Activated CD8-positive, alpha-beta T cell treated with anti-CD3 and anti-CD28 coated beads for 36 hours (primary cell): ENCODE measurements around the gene HSPB6. TPM values are rescaled to one million over a fixed set of nuclear protein-coding genes. Genes with fewer than 3 reads are reported as not detected.
"Not testable (repeated sequence)": the region's sequence is repeated elsewhere in the genome, so short reads cannot be mapped to it uniquely, and the experiment has no call there.

ENCODE experiments used
- ATAC-seq: fragments of 200-7000 bp; cut with Tn5 transposase; one replicate; pipeline ENCODE4 v1.10.0; 2021; ENCODE audit warnings: mild to moderate bottlenecking, moderate library complexity
- CTCF ChIA-PET: fragments of 350-600 bp; sonication (Branson Sonifier 250); formaldehyde crosslinking; loops from one replicate; lab custom pipeline; 2021; ENCODE audit warnings: antibody characterized with exemption; lab: Charles Lee
- POLR2A ChIA-PET: fragments of 350-600 bp; sonication (Branson Sonifier 250); formaldehyde crosslinking; loops from one replicate; lab custom pipeline; 2021; ENCODE audit warnings: antibody characterized with exemption; lab: Charles Lee
- DNase-seq: peaks from one replicate; pipeline ENCODE4 v3.0.0-alpha.2; 2020
- H3K27ac Mint-ChIP-seq: one replicate; pipeline ENCODE4 v1.8.0; 2021; ENCODE audit warnings: mild to moderate bottlenecking, mixed read lengths
- H3K27me3 Mint-ChIP-seq: one replicate; pipeline ENCODE4 v1.8.0; 2021; ENCODE audit warnings: mixed read lengths
- H3K36me3 Mint-ChIP-seq: one replicate; pipeline ENCODE4 v1.8.0; 2021; ENCODE audit warnings: low read depth, mixed read lengths
- H3K4me1 Mint-ChIP-seq: one replicate; pipeline ENCODE4 v1.8.0; 2021; ENCODE audit warnings: low read depth, mixed read lengths
- H3K4me3 Mint-ChIP-seq: one replicate; pipeline ENCODE4 v1.8.0; 2021; ENCODE audit warnings: mild to moderate bottlenecking, moderate library complexity, mixed read lengths
- H3K9me3 Mint-ChIP-seq: one replicate; pipeline ENCODE4 v1.8.0; 2021; ENCODE audit warnings: mixed read lengths
- CTCF ChIP-seq: fragments of 200-600 bp; IDR thresholded peaks from one replicate; pipeline ENCODE4 v1.8.0; 2022; ENCODE audit warnings: antibody characterized with exemption, mild to moderate bottlenecking
- intact Hi-C: fragments of 100-400 bp; cut with micrococcal nuclease; formaldehyde crosslinking; loops from one replicate; pipeline ENCODE4 v1.10.0; 2022
- total RNA-seq, 2 experiments: library from RNA; stranded (reverse); gene quantifications; one replicate each; pipeline ENCODE4 v1.2.3, GENCODE V29; 2021

Gene HSPB6
- total RNA-seq, 2 experiments from 2014 or later, result 0.85 to 0.95 TPM

- intact Hi-C loops, result no loop called here
- ChIA-PET CTCF (no interaction called here), POLR2A (interaction anchor here (0.8 kb wide), 1 partner anchor 12 kb away, joined by 3 read pairs; no protein-coding TSS in a partner anchor)
- no peaks in the 10 kb centered on the region for H3K36me3 Mint-ChIP-seq
- no peaks in the 10 kb centered on the region for H3K9me3 Mint-ChIP-seq
- H3K4me1 Mint-ChIP-seq, result peaks cover 4% of the 10 kb centered on the region
- H3K4me3 Mint-ChIP-seq, result no peak overlapping the region
- ATAC-seq (peak; percentile 56), DNase-seq (peak; percentile 36)
- no peak overlapping the region for H3K27ac Mint-ChIP-seq
- peaks cover 26% of the 10 kb centered on the region for H3K27me3 Mint-ChIP-seq
- TF ChIP-seq CTCF, result no peak
Measured at GRCh38 chr19:35797663-35798062, 40.8 kb upstream of the HSPB6 start.

- Mint-ChIP-seq H3K4me1 (peaks cover 4% of the 10 kb centered on the region), H3K27ac (no peak overlapping the region), H3K4me3 (no peak overlapping the region), H3K9me3 (no peaks in the 10 kb centered on the region), H3K27me3 (peaks cover 27% of the 10 kb centered on the region), H3K36me3 (no peaks in the 10 kb centered on the region)
- CTCF ChIA-PET, result no interaction called here
- ATAC-seq, result no peak
- intact Hi-C loops, result no loop called here
- DNase-seq, result no peak
- POLR2A ChIA-PET, result interaction anchor here (0.8 kb wide), 1 partner anchor 13 kb away, joined by 3 read pairs; no protein-coding TSS in a partner anchor
- no peak for TF ChIP-seq CTCF
Measured at GRCh38 chr19:35796645-35797542, 40.1 kb upstream of the HSPB6 start.

- H3K4me1 Mint-ChIP-seq, H3K9me3 Mint-ChIP-seq, DNase-seq, H3K4me3 Mint-ChIP-seq, CTCF ChIA-PET, intact Hi-C loops, POLR2A ChIA-PET, ATAC-seq, H3K36me3 Mint-ChIP-seq, H3K27ac Mint-ChIP-seq: not testable (repeated sequence)
- peaks cover 27% of the 10 kb centered on the region for H3K27me3 Mint-ChIP-seq
Measured at GRCh38 chr19:35795564-35795963, 38.7 kb upstream of the HSPB6 start.

- Mint-ChIP-seq H3K36me3 (no peaks in the 10 kb centered on the region), H3K4me1 (peaks cover 4% of the 10 kb centered on the region), H3K27ac (no peak overlapping the region), H3K27me3 (peaks cover 25% of the 10 kb centered on the region), H3K9me3 (no peaks in the 10 kb centered on the region), H3K4me3 (no peak overlapping the region)
- DNase-seq, result no peak
- no peak for ATAC-seq
- POLR2A ChIA-PET, result no interaction called here
- CTCF ChIA-PET, result no interaction called here
- intact Hi-C loops, result no loop called here
- TF ChIP-seq CTCF, result no peak
Measured at GRCh38 chr19:35793381-35794165, 36.7 kb upstream of the HSPB6 start.

- DNase-seq, result no peak
- Mint-ChIP-seq H3K4me3 (no peak overlapping the region), H3K27me3 (peaks cover 21% of the 10 kb centered on the region), H3K36me3 (no peaks in the 10 kb centered on the region), H3K27ac (no peak overlapping the region), H3K4me1 (peaks cover 4% of the 10 kb centered on the region), H3K9me3 (no peaks in the 10 kb centered on the region)
- no peak for TF ChIP-seq CTCF
- ChIA-PET POLR2A (no interaction called here), CTCF (no interaction called here)
- intact Hi-C loops, result no loop called here
- no peak for ATAC-seq
Measured at GRCh38 chr19:35792888-35793287, 36.1 kb upstream of the HSPB6 start.
